ENCODE measurements around the gene FTO. TPM values are rescaled to one million over a fixed set of nuclear protein-coding genes. Genes with fewer than 3 reads are reported as not detected.
A peak's percentile ranks its signal among the peaks of the same experiment; 100 is the strongest.
"Not testable (repeated sequence)": the region's sequence is repeated elsewhere in the genome, so short reads cannot be mapped to it uniquely, and the experiment has no call there.

Gene FTO
- total RNA-seq, 1 experiment from 2014 or later, result 78.3 TPM

GRCh38 chr16:54181683-54182329 is 477.9 kb downstream of the FTO start:
- DNase-seq; BruUV-seq (replicated peaks); H3K27me3 ChIP-seq (replicated peaks; ENCODE audit: control insufficient read depth, insufficient read depth, low read length); H3K27me3 Mint-ChIP-seq (ENCODE audit: insufficient read depth, unreplicated experiment); H3K36me3 ChIP-seq (ENCODE audit: control insufficient read depth, insufficient read depth, low read length); H3K9me3 ChIP-seq; H3K4me3 ChIP-seq (ENCODE audit: low read depth, low read length); POLR2A ChIA-PET: not testable (repeated sequence)
- H3K4me1 ChIP-seq, result peaks cover 56% of the 10 kb centered on the region
- peaks cover 22% of the 10 kb centered on the region for H3K9me3 Mint-ChIP-seq (ENCODE audit: unreplicated experiment)
- peak overlapping the region; percentile 55 for H3K4me3 Mint-ChIP-seq (ENCODE audit: unreplicated experiment)
- H3K4me1 Mint-ChIP-seq (ENCODE audit: low read depth, unreplicated experiment), result peaks cover 55% of the 10 kb centered on the region
- peak overlapping the region; percentile 85 for H3K27ac Mint-ChIP-seq (ENCODE audit: unreplicated experiment)
- intact Hi-C loops (cut with micrococcal nuclease; ENCODE audit: unreplicated experiment), result loop anchor here (2.0 kb wide), 1 partner anchor 407 kb away; no protein-coding TSS in a partner anchor
- H3K36me3 Mint-ChIP-seq (ENCODE audit: insufficient read depth, unreplicated experiment), result peaks cover 15% of the 10 kb centered on the region
- CTCF ChIA-PET, result interaction anchor here (1.1 kb wide), 1 partner anchor 101 kb away, joined by 5 read pairs; no protein-coding TSS in a partner anchor

GRCh38 chr16:54185045-54185444 is 481.1 kb downstream of the FTO start:
- Histone ChIP-seq H3K27me3 (replicated peaks; ENCODE audit: control insufficient read depth, insufficient read depth, low read length) (no peaks in the 10 kb centered on the region), H3K9me3 (peaks cover 4% of the 10 kb centered on the region; the same call in 1 of the 2 replicates), H3K36me3 (ENCODE audit: control insufficient read depth, insufficient read depth, low read length) (no peaks in the 10 kb centered on the region), H3K4me3 (ENCODE audit: low read depth, low read length) (no peak overlapping the region), H3K4me1 (peaks cover 34% of the 10 kb centered on the region)
- no peak overlapping the region for H3K27ac Mint-ChIP-seq (ENCODE audit: unreplicated experiment)
- no peak overlapping the region for H3K4me3 Mint-ChIP-seq (ENCODE audit: unreplicated experiment)
- no TSS peak for BruUV-seq (replicated peaks)
- peaks cover 30% of the 10 kb centered on the region for H3K4me1 Mint-ChIP-seq (ENCODE audit: low read depth, unreplicated experiment)
- intact Hi-C loops (cut with micrococcal nuclease; ENCODE audit: unreplicated experiment), result no loop called here
- peaks cover 15% of the 10 kb centered on the region for H3K36me3 Mint-ChIP-seq (ENCODE audit: insufficient read depth, unreplicated experiment)
- H3K27me3 Mint-ChIP-seq (ENCODE audit: insufficient read depth, unreplicated experiment), result no peaks in the 10 kb centered on the region
- no peak for DNase-seq
- CTCF ChIA-PET, result no interaction called here
- POLR2A ChIA-PET, result no interaction called here
- no peak for TF ChIP-seq CTCF (IDR thresholded peaks at IDR 0.05; ENCODE audit: insufficient read depth in 1 of 2, low read depth in 1 of 2, low read length in 1 of 2, severe bottlenecking in 1 of 2, unreplicated experiment in 1 of 2)
- H3K9me3 Mint-ChIP-seq (ENCODE audit: unreplicated experiment), result peaks cover 22% of the 10 kb centered on the region

GRCh38 chr16:54191163-54191562 is 487.2 kb downstream of the FTO start:
- Histone ChIP-seq H3K9me3 (no peaks in the 10 kb centered on the region), H3K4me1 (no peaks in the 10 kb centered on the region), H3K27me3 (replicated peaks; ENCODE audit: control insufficient read depth, insufficient read depth, low read length) (no peaks in the 10 kb centered on the region), H3K4me3 (ENCODE audit: low read depth, low read length) (no peak overlapping the region), H3K36me3 (ENCODE audit: control insufficient read depth, insufficient read depth, low read length) (no peaks in the 10 kb centered on the region)
- no TSS peak for BruUV-seq (replicated peaks)
- Mint-ChIP-seq H3K27ac (ENCODE audit: unreplicated experiment) (no peak overlapping the region), H3K4me1 (ENCODE audit: low read depth, unreplicated experiment) (peaks cover 11% of the 10 kb centered on the region), H3K9me3 (ENCODE audit: unreplicated experiment) (no peaks in the 10 kb centered on the region), H3K36me3 (ENCODE audit: insufficient read depth, unreplicated experiment) (no peaks in the 10 kb centered on the region), H3K4me3 (ENCODE audit: unreplicated experiment) (no peak overlapping the region), H3K27me3 (ENCODE audit: insufficient read depth, unreplicated experiment) (no peaks in the 10 kb centered on the region)
- no peak for TF ChIP-seq CTCF (IDR thresholded peaks at IDR 0.05; ENCODE audit: insufficient read depth in 1 of 2, low read depth in 1 of 2, low read length in 1 of 2, severe bottlenecking in 1 of 2, unreplicated experiment in 1 of 2)
- intact Hi-C loops (cut with micrococcal nuclease; ENCODE audit: unreplicated experiment), result no loop called here
- ChIA-PET POLR2A (no interaction called here), CTCF (no interaction called here)
- DNase-seq, result no peak
